ENCODE measurements around the gene PSME1. TPM values are rescaled to one million over a fixed set of nuclear protein-coding genes. Genes with fewer than 3 reads are reported as not detected.

The PSME1 gene
- total RNA-seq, 4 donors from 2014 or later: 63.3 to 158 (median 87.5) TPM

GRCh38 chr14:24122416-24122815 lies 13.6 kb upstream of the PSME1 start:
- ATAC-seq (no peak), DNase-seq (no peak)
- no peak overlapping the region for H3K4me3 ChIP-seq
- intact Hi-C loops (cut with DNase I; ENCODE audit: low total_unique reads): no loop called here
- TF ChIP-seq POLR2A (IDR thresholded peaks at IDR 0.05) (no peak), CTCF (IDR thresholded peaks at IDR 0.05 in 4 of 5, conservative IDR thresholded peaks at IDR 0.05 in 1 of 5) (no peak)
- H3K36me3 ChIP-seq: peaks cover 2 to 69% of the 10 kb centered on the region in 2 donors
- in situ Hi-C loops (cut with MboI; ENCODE audit: low sequenced_read_pairs in 4 of 4): no loop called here
- no peaks in the 10 kb centered on the region for H3K9me3 ChIP-seq
- H3K27ac ChIP-seq: no peak overlapping the region
- H3K27me3 ChIP-seq: no peaks in the 10 kb centered on the region
- no peaks in the 10 kb centered on the region for H3K4me1 ChIP-seq

- intact Hi-C loops (cut with DNase I; ENCODE audit: low total_unique reads): no loop called here
- Histone ChIP-seq H3K4me1 (no peaks in the 10 kb centered on the region), H3K27ac (no peak overlapping the region), H3K4me3 (no peak overlapping the region), H3K9me3 (no peaks in the 10 kb centered on the region), H3K27me3 (no peaks in the 10 kb centered on the region), H3K36me3 (peaks cover 2 to 65% of the 10 kb centered on the region in 2 donors)
- ATAC-seq (no peak), DNase-seq (no peak)
- in situ Hi-C loops (cut with MboI; ENCODE audit: low sequenced_read_pairs in 4 of 4): no loop called here
- TF ChIP-seq CTCF (IDR thresholded peaks at IDR 0.05 in 4 of 5, conservative IDR thresholded peaks at IDR 0.05 in 1 of 5): no peak
- TF ChIP-seq POLR2A (IDR thresholded peaks at IDR 0.05): no peak
Measured at GRCh38 chr14:24122898-24123297, 13.1 kb upstream of the PSME1 start.

- intact Hi-C loops (cut with DNase I; ENCODE audit: low total_unique reads) (no loop called here), in situ Hi-C loops (cut with MboI; ENCODE audit: low sequenced_read_pairs in 4 of 4) (no loop called here)
- Histone ChIP-seq H3K4me1 (no peaks in the 10 kb centered on the region), H3K36me3 (peaks cover 2 to 57% of the 10 kb centered on the region in 2 donors), H3K27me3 (no peaks in the 10 kb centered on the region), H3K4me3 (no peak overlapping the region), H3K9me3 (no peaks in the 10 kb centered on the region), H3K27ac (no peak overlapping the region)
- TF ChIP-seq CTCF (IDR thresholded peaks at IDR 0.05 in 4 of 5, conservative IDR thresholded peaks at IDR 0.05 in 1 of 5) (no peak), POLR2A (IDR thresholded peaks at IDR 0.05) (no peak)
- ATAC-seq (no peak), DNase-seq (no peak)
Measured at GRCh38 chr14:24123424-24124417, 12.3 kb upstream of the PSME1 start.

- peak overlapping the region in 1 of 4 donors; percentile 31 for H3K27ac ChIP-seq
- no peak for DNase-seq
- intact Hi-C loops (cut with DNase I; ENCODE audit: low total_unique reads) (no loop called here), in situ Hi-C loops (cut with MboI; ENCODE audit: low sequenced_read_pairs in 4 of 4) (loop anchor here in 1 of 4 donors (25.0 kb wide), 1 partner anchor 815 kb away; the partner anchor contains the start of genes BCL2L2, PABPN1 and PPP1R3E)
- peaks cover 18 to 21% of the 10 kb centered on the region in 2 donors for H3K4me1 ChIP-seq
- TF ChIP-seq POLR2A (IDR thresholded peaks at IDR 0.05) (no peak), CTCF (IDR thresholded peaks at IDR 0.05 in 4 of 5, conservative IDR thresholded peaks at IDR 0.05 in 1 of 5) (no peak)
- no peaks in the 10 kb centered on the region for H3K9me3 ChIP-seq
- ATAC-seq: no peak
- no peaks in the 10 kb centered on the region for H3K27me3 ChIP-seq
- no peak overlapping the region for H3K4me3 ChIP-seq
- peaks cover 0 to 24% of the 10 kb centered on the region in 2 donors for H3K36me3 ChIP-seq
Measured at GRCh38 chr14:24126939-24127338, 9.1 kb upstream of the PSME1 start.

All from gastrocnemius medialis (tissue), 4 donors.